Measurements from ENCODE around the gene CRELD2. TPM values are rescaled to one million over a fixed set of nuclear protein-coding genes. Genes with fewer than 3 reads are reported as not detected.

CRELD2 gene
- total RNA-seq, 1 donor from 2014 or later = 44.3 TPM

GRCh38 chr22:49949914-49950292 lies 31.5 kb downstream of the CRELD2 start:
- peaks cover 12% of the 10 kb centered on the region for H3K4me1 Mint-ChIP-seq (ENCODE audit: low read depth)
- H3K4me3 Mint-ChIP-seq (ENCODE audit: unreplicated experiment) = no peak overlapping the region
- no peak for TF ChIP-seq CTCF (IDR thresholded peaks at IDR 0.05)
- no peaks in the 10 kb centered on the region for H3K27me3 Mint-ChIP-seq (ENCODE audit: low read depth)
- H3K36me3 Mint-ChIP-seq (ENCODE audit: low read depth) = no peaks in the 10 kb centered on the region
- no peak for DNase-seq (ENCODE audit: low spot score)
- no peaks in the 10 kb centered on the region for H3K9me3 Mint-ChIP-seq (ENCODE audit: low read depth)
- no peak overlapping the region for H3K27ac Mint-ChIP-seq (ENCODE audit: unreplicated experiment)

- no peak for TF ChIP-seq CTCF (IDR thresholded peaks at IDR 0.05)
- Mint-ChIP-seq H3K27ac (ENCODE audit: unreplicated experiment) (no peak overlapping the region), H3K36me3 (ENCODE audit: low read depth) (no peaks in the 10 kb centered on the region), H3K4me1 (ENCODE audit: low read depth) (peaks cover 14% of the 10 kb centered on the region), H3K4me3 (ENCODE audit: unreplicated experiment) (no peak overlapping the region), H3K27me3 (ENCODE audit: low read depth) (no peaks in the 10 kb centered on the region), H3K9me3 (ENCODE audit: low read depth) (no peaks in the 10 kb centered on the region)
- DNase-seq (ENCODE audit: low spot score) = no peak
Observed at GRCh38 chr22:49950396-49950994, 32.1 kb downstream of the CRELD2 start.

GRCh38 chr22:49951000-49951677 lies 32.7 kb downstream of the CRELD2 start:
- Mint-ChIP-seq H3K27me3 (ENCODE audit: low read depth) (no peaks in the 10 kb centered on the region), H3K4me1 (ENCODE audit: low read depth) (peaks cover 14% of the 10 kb centered on the region), H3K9me3 (ENCODE audit: low read depth) (no peaks in the 10 kb centered on the region), H3K27ac (ENCODE audit: unreplicated experiment) (no peak overlapping the region), H3K4me3 (ENCODE audit: unreplicated experiment) (no peak overlapping the region), H3K36me3 (ENCODE audit: low read depth) (no peaks in the 10 kb centered on the region)
- no peak for DNase-seq (ENCODE audit: low spot score)
- TF ChIP-seq CTCF (IDR thresholded peaks at IDR 0.05) = no peak

- Mint-ChIP-seq H3K27me3 (ENCODE audit: low read depth) (no peaks in the 10 kb centered on the region), H3K4me3 (ENCODE audit: unreplicated experiment) (no peak overlapping the region), H3K9me3 (ENCODE audit: low read depth) (no peaks in the 10 kb centered on the region), H3K36me3 (ENCODE audit: low read depth) (no peaks in the 10 kb centered on the region), H3K4me1 (ENCODE audit: low read depth) (peaks cover 14% of the 10 kb centered on the region), H3K27ac (ENCODE audit: unreplicated experiment) (peak overlapping the region; percentile 85)
- DNase-seq (ENCODE audit: low spot score) = no peak
- TF ChIP-seq CTCF (IDR thresholded peaks at IDR 0.05) = no peak
Observed at GRCh38 chr22:49951678-49951985, 33.2 kb downstream of the CRELD2 start.

- Mint-ChIP-seq H3K36me3 (ENCODE audit: low read depth) (no peaks in the 10 kb centered on the region), H3K27ac (ENCODE audit: unreplicated experiment) (peak overlapping the region; percentile 85), H3K27me3 (ENCODE audit: low read depth) (no peaks in the 10 kb centered on the region), H3K4me3 (ENCODE audit: unreplicated experiment) (no peak overlapping the region), H3K9me3 (ENCODE audit: low read depth) (no peaks in the 10 kb centered on the region), H3K4me1 (ENCODE audit: low read depth) (peaks cover 14% of the 10 kb centered on the region)
- DNase-seq (ENCODE audit: low spot score) = no peak
- no peak for TF ChIP-seq CTCF (IDR thresholded peaks at IDR 0.05)
Observed at GRCh38 chr22:49951986-49952896, 33.8 kb downstream of the CRELD2 start.
